Hematopoietic multipotent progenitor cell treated with erythropoietin and hydrocortisone succinate and interleukin-3 and kit ligand, for 15 days (in vitro differentiated cells): ENCODE measurements around the gene G6PC3.
A peak's percentile ranks its signal among the peaks of the same experiment; 100 is the strongest.
"Not testable (repeated sequence)": the region's sequence is repeated elsewhere in the genome, so short reads cannot be mapped to it uniquely, and the experiment has no call there.

Experiments used
- DNase-seq: peaks from one replicate; pipeline ENCODE4 v3.0.0-alpha.2; 2015; ENCODE audit warnings: low spot score

Gene G6PC3

DNA sequence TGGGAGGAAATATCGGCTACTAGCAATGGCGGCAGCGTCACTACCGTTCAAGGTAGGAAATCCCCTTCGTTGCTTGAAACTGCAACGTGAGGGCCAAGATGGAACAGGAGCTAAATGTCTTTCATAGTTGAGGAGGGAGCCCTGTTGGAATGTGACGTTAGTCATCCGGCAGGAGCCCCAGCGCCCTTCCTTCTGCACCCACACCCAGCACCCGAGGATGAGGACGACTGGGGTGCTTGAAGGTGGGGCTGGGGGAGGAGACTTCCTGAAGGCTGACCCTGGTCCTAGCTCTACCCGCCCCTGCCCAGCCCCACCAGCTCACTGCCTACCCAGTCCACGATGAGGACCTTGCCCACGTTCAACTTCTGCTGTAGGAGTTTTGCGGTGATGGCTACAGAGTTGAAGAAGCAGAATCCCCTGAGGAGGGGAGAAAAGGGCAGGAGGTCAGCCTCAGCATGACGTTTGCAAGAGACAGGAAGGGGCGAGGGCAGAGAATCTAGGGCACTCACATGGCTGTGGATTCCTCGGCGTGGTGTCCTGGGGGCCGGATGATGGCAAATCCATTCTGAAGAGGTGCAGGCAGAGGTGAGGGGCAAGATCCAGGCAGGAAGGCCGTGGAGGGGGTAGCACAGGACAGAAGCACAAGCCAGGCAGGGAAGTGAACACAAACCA is 11.9 kb downstream of the G6PC3 start:
- DNase-seq = no peak

DNA sequence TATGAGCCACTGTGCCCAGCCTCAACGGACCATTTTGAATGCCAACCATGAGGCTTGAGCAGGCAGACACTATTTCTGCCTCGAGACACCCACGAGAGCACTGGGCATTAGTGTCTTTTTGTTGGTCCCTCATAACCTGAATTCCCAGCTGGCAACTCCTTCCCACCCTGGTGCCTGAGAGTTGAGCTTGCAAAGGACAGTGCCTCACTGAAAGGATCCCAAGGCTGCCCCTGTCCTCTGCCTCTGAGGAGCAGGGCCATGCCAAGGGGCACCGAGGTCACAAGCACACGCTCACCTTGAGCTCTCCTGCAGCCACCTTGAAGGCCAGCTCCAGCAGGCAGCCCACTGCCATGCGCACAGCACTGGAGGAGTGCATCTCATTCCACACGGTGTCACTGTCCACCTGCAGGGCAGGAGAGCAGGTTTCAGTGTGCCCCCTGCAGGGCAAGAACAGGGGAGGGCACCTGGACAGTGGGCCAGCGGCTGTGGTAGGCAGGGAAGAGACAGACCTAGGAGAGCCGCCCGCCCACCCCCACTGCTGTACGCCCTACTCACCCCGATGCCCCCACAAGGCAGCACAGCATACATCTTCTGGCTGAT is 12.8 kb downstream of the G6PC3 start:
- peak; percentile 14 for DNase-seq

DNA sequence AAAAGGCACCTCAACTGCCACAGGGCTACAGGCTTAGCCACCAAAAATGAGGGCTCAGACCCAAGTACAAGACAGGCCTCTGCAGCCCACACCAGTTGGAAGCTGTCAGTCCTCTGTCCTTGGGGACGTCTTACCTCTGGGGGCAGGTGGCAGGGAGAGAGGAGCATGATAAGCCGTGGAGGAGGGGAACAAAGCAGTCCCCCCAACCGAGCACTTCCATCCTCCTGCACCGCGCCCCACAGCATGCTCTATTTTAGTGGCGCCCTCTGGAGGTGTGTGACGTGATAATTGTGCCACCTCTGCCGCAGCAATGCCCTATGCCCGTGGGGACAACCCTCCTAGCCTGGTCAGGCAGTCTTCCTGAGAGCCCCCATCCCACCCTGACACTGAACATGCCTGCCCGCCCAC is 13.6 kb downstream of the G6PC3 start:
- DNase-seq = peak; percentile 17

DNA sequence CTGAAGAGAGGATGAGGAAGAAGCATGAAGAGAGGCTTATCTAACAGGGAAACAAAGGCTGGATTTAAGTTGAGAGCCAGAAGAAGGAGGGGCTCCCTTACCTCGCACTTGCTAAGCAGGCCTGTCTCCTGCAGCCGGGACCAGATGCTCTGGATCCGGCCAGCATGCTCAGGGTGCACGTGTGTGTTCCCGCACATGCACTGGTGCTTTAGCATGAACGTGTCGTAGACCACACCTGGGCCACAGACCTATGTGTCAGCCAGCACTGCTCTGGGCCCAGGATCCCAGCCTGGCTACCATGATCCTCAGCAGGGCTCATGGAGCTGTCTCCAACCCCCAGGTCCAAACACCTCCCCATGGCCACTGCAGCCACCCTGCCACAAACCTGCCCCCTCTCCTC is 14.4 kb downstream of the G6PC3 start:
- DNase-seq = no peak

DNA sequence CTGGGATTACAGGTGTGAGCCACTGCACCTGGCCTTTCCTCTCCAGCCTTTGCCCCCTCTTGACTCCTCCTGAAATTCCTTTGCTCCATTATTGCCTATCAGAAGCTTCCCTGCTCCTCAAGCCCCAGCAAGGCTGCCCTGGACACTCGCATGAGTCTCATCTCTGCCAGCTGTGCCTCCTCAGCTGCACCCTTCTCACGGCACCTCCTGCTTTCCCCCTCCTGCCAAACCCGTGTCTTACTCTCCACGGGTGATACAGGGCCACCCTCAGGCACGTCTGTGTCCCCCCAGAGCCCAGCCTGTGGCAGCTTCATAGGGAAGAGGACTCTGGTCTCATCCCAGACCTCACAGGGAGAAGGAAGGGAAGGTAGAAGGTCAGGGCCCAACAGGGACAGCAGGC is 15.4 kb downstream of the G6PC3 start:
- no peak for DNase-seq

DNA sequence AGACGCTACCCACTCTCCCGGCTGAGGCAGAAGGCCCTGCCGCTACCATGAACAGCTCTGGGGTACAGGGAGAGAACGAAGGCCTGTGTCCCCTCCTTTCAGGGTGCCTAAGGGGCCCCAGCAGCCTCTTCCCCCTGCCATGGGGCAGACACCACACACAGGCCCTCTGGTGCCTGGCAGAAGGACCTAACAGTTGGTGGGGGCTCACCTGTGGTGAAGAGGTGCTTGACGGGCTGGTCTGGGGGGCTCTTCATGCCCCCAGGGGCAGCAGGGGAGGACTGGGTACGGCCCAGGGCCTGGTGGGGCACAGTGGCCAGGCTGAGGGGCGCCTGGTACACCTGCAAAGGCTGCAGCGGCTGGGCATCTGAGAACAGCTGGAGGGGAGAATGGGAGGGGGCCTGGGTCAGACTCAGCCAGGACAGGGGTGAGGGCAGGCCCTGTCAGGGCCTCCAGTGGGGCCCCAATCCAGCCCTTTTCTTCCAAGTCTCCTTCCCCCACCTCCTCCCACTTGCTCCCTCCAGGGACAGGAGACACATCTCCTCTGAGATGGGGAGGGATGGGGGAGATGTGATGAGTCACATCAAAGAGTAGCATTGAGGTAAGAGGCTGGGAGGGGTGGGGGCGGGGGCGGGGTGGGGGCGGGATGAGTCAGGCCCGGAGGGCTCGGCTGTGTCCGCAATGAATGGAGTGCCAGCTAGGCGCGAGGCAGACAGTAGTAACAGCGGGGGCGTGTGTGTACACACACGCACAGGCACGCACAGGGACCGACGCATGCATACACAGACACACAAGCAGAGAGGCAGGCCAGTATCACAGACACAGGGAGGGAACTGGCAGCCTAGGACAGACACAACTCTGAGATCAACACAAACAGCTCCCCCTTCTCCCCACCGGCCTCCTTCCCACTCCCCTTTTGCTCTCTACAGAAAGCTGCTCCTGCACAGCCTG is 16.1 kb downstream of the G6PC3 start:
- peak; percentile 16 for DNase-seq

- no peak for DNase-seq
Measured at GRCh38 chr17:44087319-44087718, 16.8 kb downstream of the G6PC3 start.

GRCh38 chr17:44088254-44088653 is 17.7 kb downstream of the G6PC3 start:
- no peak for DNase-seq

DNA sequence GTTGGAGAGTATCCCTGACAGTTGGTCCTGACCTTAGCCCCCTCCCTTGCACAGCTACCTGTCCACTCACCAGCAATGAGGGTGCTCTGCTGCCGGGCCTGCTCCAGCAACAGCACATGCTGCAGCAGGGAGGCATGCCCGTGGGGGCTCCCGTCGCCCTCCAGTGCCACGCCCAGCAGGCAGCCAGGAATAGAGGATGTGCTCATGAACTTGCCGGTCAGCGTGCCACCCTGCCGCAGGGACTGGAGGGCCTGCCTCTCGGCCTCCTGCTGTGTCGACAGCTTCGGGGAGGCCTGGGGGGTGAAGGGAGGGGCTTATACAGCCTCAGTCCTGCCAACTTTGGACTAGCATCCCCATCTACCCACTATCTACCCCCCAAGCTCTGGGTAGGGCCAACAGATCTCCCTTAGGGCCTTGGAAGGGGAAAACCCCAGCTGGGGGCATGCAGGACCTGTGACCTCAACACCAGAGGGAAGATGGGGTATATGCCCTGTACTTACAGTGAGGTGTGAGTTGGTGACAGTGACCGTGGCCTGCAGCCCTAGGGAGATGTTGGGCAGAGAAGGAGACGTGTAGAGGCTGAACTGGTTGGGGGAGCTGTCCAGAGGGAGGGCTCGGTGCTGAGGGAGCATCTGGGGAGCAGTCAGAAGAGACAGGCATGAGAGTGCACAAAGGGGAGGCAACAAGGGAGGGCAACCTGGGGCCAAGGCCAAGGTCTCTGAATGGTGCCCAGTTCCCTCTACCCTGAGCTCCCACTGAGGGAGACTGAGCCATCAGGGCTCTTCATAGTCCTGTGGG is 20.9 kb downstream of the G6PC3 start:
- DNase-seq = no peak

- DNase-seq = no peak
Measured at GRCh38 chr17:44092051-44092450, 21.5 kb downstream of the G6PC3 start.

DNA sequence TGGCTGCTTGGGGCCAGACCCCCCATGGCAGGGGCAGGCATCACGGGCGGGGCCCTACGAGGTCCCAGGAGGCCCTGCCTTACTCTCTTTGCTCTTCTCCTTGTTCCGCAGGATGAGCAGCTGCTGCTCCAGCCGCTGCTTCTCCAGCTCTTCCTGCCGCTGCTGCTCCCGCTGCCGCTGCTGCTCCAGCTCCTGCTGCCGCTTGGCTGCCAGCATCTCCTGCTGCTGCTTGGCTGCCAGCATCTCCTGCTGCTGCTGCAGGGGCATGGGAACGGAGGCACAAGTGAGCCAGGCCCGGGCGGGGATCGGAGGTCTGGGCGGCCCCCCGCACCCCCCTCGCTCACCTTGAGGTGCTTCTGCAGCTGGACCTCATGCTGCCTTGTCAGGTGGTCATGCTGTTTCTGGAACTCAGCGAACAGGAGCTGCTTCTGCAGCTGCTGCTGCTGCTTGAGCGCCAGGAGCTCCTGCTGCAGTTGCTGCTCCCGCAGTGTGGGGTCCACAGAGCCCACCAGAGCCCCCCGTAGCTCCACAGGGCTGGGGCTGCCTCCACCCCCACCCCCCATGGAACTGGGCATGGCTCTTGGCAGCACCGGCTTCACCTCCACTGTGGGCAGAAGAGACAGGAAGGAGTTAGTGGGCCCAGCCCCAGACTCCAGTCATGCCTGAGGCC is 22.8 kb downstream of the G6PC3 start:
- no peak for DNase-seq

- no peak for DNase-seq
Measured at GRCh38 chr17:44094701-44095387, 24.3 kb downstream of the G6PC3 start.

DNA sequence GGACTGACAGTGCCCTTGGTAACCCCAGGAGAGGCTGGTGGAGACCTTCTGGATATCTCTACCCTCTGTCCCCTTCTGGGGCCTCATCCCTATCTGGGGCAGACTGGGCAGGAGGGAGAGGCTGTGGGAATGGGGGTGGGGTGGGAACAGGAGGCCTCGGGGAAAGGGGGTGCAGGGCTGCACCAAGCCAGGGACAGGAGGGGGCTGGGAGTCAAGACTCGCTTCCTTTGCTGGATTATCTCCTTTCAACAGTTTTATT is 24.8 kb downstream of the G6PC3 start:
- DNase-seq = no peak

DNA sequence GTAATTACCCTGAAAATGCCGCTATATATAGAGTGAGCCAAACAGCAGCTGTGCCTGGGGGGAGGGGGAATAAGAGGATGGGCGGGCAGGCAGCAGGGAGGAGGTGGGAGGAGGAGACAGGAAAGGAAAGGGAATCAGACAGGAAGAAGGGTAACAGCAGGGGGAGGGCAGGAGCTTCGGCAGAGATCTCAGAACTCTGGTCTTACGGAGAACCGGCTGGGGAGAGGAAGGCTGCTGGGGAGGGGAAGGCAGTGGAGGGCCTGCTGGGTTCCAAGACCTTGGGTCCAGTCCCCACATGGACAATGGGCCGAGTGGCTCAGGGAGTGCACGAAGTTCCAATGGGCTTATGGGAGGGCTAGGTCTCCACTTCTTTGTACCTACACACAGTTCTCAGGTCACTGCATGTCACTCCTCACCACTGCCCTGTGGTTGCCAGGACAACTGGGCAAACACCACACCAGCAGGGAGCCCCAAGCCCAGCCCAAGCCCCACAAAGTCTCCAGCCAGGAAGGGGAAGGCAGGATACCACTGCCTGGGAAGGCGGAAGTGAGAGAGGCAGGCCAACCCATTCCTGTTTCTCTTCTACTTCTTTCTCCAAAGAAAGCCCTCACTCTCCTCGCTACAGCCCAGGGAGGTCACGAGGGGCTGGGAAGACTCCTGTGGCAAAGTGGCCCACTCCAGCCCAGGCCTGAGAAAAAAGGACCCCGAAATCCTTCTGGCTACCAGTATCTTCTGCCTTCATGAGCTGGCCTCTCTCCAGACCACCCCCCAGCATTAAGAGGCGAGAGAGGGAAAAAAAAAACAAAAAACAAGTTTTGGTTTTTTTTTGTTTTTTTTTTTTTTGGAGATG is 25.3 kb downstream of the G6PC3 start:
- no peak for DNase-seq

- DNase-seq = no peak
Measured at GRCh38 chr17:44097110-44097958, 26.8 kb downstream of the G6PC3 start.

- not testable (repeated sequence) for DNase-seq
Measured at GRCh38 chr17:44101858-44102257, 31.3 kb downstream of the G6PC3 start.

DNA sequence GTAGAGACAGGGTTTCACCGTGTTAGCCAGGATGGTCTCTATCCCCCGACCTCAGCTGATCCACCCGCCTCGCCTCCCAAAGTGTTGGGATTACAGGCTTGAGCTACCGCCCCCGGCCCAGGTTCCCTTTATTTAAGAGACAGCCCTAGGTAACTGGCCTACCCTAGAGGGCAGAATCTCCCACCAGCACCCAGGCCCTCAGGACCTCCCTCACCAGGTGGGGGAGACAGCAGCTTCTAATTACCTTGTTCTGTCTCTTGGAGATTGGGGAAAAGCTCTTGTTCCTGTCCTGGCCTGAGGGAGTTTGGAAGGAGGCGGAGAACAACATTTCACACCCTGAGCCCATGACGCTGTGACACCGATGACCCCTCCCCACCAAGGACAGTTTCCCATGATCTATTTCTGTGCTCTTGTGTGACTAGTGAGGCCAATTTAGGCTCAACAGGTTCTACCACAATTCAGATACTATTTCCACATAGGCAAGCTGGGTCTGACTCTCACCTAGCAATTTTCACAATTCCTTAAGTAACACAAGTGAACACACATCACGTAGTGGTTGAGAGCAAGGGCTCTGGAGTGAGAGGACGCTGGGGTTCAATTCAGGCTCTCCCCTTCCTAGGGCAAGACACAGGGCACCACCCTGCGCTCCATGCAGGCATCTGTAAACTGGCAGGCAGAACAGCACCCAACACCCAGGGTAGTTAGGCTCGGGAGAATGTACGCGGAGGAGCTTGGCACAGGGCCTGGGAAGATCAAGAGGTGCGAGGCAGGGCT is 32.5 kb downstream of the G6PC3 start:
- DNase-seq = no peak

DNA sequence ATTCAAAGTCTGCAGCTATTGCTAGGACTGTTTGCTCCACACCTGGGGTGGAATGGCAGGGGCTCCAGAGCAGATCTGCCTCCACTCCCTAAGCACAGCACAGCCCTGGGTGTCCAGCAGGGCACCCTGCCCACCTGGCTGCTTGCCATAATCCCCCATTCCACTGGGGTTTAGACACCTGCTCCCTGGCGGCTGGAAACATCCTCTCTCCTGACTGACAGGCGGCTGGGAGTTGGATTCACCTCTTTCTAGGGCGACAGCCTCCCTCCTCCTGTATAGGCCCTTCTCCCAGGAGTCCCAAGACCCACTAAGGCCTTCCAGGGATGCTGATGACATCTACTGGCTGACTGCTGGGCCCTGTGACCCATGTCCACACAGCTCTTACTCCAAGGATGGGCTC is 34.9 kb downstream of the G6PC3 start:
- DNase-seq = no peak

DNA sequence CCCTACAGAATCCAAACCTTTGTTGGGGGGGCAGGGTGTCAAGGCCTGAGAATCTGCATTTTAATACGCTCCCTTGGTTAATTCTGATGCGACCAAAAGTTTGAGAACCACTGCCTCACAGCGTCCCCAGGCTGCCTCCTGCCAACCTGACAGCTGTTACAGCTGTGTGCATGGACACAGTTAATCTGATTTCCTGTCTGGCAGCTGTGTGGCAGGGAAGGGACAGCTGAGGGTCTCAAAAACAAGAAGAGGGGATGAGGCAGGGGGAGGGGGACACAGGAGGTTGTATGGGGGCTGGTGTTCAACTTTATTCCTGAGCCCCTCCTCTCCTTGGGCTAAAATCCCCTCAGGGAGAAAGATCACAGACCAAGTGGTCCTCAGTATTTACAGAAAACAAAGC is 35.4 kb downstream of the G6PC3 start:
- no peak for DNase-seq
